Mesenchymal stem cell (in vitro differentiated cells and primary cell): ENCODE measurements around the gene STX2.
"Not testable (repeated sequence)": the region's sequence is repeated elsewhere in the genome, so short reads cannot be mapped to it uniquely, and the experiment has no call there.

Experiments used
- DNase-seq: peaks from one replicate; pipeline ENCODE4 v3.0.0-alpha.2; 2013
- H2AFZ ChIP-seq: one replicate; pipeline ENCODE4 v1.6.1; 2013; ENCODE audit warnings: low read depth, mild to moderate bottlenecking, control low read depth, inconsistent platforms, low read length, moderate library complexity
- H2AK5ac ChIP-seq: 2 replicates; pipeline ENCODE4 v1.6.1; 2013; ENCODE audit warnings: low read length, moderate library complexity, mild to moderate bottlenecking, inconsistent platforms; ENCODE audit not compliant: severe bottlenecking
- H2BK120ac ChIP-seq: one replicate; pipeline ENCODE4 v1.6.1; 2013; ENCODE audit warnings: low read depth, mild to moderate bottlenecking, inconsistent platforms, low read length, moderate library complexity
- H2BK12ac ChIP-seq, 2 experiments: one replicate each; pipeline ENCODE4 v1.6.1; 2013; ENCODE audit warnings: inconsistent platforms in 2 of 2, low read length in 2 of 2, mild to moderate bottlenecking in 2 of 2, moderate library complexity in 2 of 2, control low read depth in 1 of 2
- H2BK15ac ChIP-seq: one replicate; pipeline ENCODE4 v1.6.1; 2013; ENCODE audit warnings: mild to moderate bottlenecking, low read depth, inconsistent platforms; ENCODE audit not compliant: poor library complexity, severe bottlenecking
- H2BK5ac ChIP-seq: 2 replicates; pipeline ENCODE4 v1.6.1; 2013; ENCODE audit warnings: low read depth, mild to moderate bottlenecking, low read length, control low read depth, inconsistent platforms; ENCODE audit not compliant: poor library complexity, severe bottlenecking
- H3K14ac ChIP-seq, 2 experiments: one replicate each; pipeline ENCODE4 v1.6.1; 2013; ENCODE audit warnings: inconsistent platforms in 2 of 2, low read length in 2 of 2, control low read depth in 1 of 2, mild to moderate bottlenecking in 1 of 2, moderate library complexity in 1 of 2
- H3K18ac ChIP-seq, 2 experiments: one replicate each; pipeline ENCODE4 v1.6.1; 2013; ENCODE audit warnings: inconsistent platforms in 2 of 2, low read length in 2 of 2, control low read depth in 1 of 2, low read depth in 1 of 2, mild to moderate bottlenecking in 1 of 2
- H3K23ac ChIP-seq, 2 experiments: one replicate each; pipeline ENCODE4 v1.6.1; 2013; ENCODE audit warnings: inconsistent platforms in 2 of 2, low read length in 2 of 2, mild to moderate bottlenecking in 2 of 2, moderate library complexity in 2 of 2, control low read depth in 1 of 2
- H3K27ac ChIP-seq: 2 replicates; pipeline ENCODE4 v1.5.1; 2013; ENCODE audit warnings: mild to moderate bottlenecking, moderate library complexity, low read length, control low read depth, inconsistent platforms; ENCODE audit not compliant: poor library complexity, severe bottlenecking
- H3K27me3 ChIP-seq, 2 experiments: 2 replicates each; pipeline versions ENCODE4 v1.6.1 to v1.7.0; 2013; ENCODE audit warnings: low read length in 2 of 2, mild to moderate bottlenecking in 2 of 2, moderate library complexity in 2 of 2, control low read depth in 1 of 2, inconsistent platforms in 1 of 2; ENCODE audit not compliant: control insufficient read depth in 1 of 2, insufficient read depth in 1 of 2
- H3K36me3 ChIP-seq, 2 experiments: 2 replicates each; pipeline versions ENCODE4 v1.6.1 to v1.7.0; 2013; ENCODE audit warnings: low read length in 2 of 2, control low read depth in 1 of 2, inconsistent platforms in 1 of 2, low read depth in 1 of 2, mild to moderate bottlenecking in 1 of 2; ENCODE audit not compliant: insufficient read depth in 2 of 2, control insufficient read depth in 1 of 2
- H3K4ac ChIP-seq, 2 experiments: one replicate each; pipeline ENCODE4 v1.6.1; 2013; ENCODE audit warnings: inconsistent platforms in 2 of 2, low read length in 2 of 2, mild to moderate bottlenecking in 2 of 2, moderate library complexity in 2 of 2, control low read depth in 1 of 2, low read depth in 1 of 2
- H3K4me1 ChIP-seq: 2 replicates; pipeline ENCODE4 v1.6.1; 2013; ENCODE audit warnings: low read depth, low read length, control low read depth; ENCODE audit not compliant: control insufficient read depth, insufficient read depth
- H3K4me2 ChIP-seq: 2 replicates; pipeline ENCODE4 v1.6.1; 2013; ENCODE audit warnings: low read length, mild to moderate bottlenecking, inconsistent platforms; ENCODE audit not compliant: poor library complexity, severe bottlenecking
- H3K4me3 ChIP-seq, 2 experiments: 2 replicates each; pipeline versions ENCODE4 v1.5.1 to v1.7.0; 2013; ENCODE audit warnings: low read length in 2 of 2, mild to moderate bottlenecking in 2 of 2, control low read depth in 1 of 2, low read depth in 1 of 2; ENCODE audit not compliant: insufficient read depth in 1 of 2
- H3K79me1 ChIP-seq: replicated peaks from 2 replicates; pipeline ENCODE4 v1.6.1; 2013; ENCODE audit warnings: mild to moderate bottlenecking, control low read depth, low read length, inconsistent platforms; ENCODE audit not compliant: poor library complexity, severe bottlenecking
- H3K9ac ChIP-seq: 2 replicates; pipeline ENCODE4 v1.7.0; 2013; ENCODE audit warnings: mild to moderate bottlenecking, low read length, moderate library complexity
- H3K9me3 ChIP-seq: 2 replicates; pipeline ENCODE4 v1.7.0; 2013; ENCODE audit warnings: mild to moderate bottlenecking, low read length; ENCODE audit not compliant: control insufficient read depth
- H4K8ac ChIP-seq: one replicate; pipeline ENCODE4 v1.6.1; 2013; ENCODE audit warnings: inconsistent platforms, mild to moderate bottlenecking, low read length, moderate library complexity
- H4K91ac ChIP-seq: one replicate; pipeline ENCODE4 v1.6.1; 2013; ENCODE audit warnings: mild to moderate bottlenecking, low read length, inconsistent platforms
- WGBS: methylation state at CpG from one replicate; pipeline ENCODE4 v1.1.7; 2013; ENCODE audit warnings: mixed read lengths; 5-methylcytosine and 5-hydroxymethylcytosine counted together

Gene STX2

DNA sequence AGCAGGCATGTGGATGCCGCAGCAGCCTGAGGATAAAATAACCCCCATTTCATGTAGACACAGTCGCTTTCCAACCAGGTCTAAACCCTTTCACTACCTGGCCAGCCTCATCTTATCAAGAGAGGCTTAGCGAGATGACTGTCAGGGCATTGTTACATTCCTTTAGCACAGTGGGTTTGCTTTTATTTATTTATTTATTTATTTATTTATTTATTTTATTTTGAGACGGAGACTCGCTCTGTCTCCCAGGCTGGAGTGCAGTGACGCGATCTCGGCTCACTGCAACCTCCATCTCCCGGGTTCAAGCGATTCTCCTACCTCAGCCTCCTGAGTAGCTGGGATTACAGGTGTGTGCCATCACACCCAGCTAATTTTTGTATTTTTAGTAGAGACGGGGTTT lies 87.0 kb downstream of the STX2 start:
- not testable (repeated sequence) for H3K9ac ChIP-seq, H3K4me2 ChIP-seq, H2BK120ac ChIP-seq, H3K18ac ChIP-seq, H2BK5ac ChIP-seq, H3K4me1 ChIP-seq, H3K4me3 ChIP-seq, H3K79me1 ChIP-seq, H3K27ac ChIP-seq, H3K4ac ChIP-seq, H2BK15ac ChIP-seq, H3K14ac ChIP-seq, H2AFZ ChIP-seq, H3K9me3 ChIP-seq, H2BK12ac ChIP-seq, DNase-seq, H4K8ac ChIP-seq, H3K23ac ChIP-seq, H4K91ac ChIP-seq, H2AK5ac ChIP-seq, H3K36me3 ChIP-seq
- H3K27me3 ChIP-seq: peaks cover 0 to 29% of the 10 kb centered on the region in 2 experiments
- 90% methylated on average over 11 of the region's 11 CpGs for WGBS

- no peak overlapping the region for H3K9ac ChIP-seq
- H2AFZ ChIP-seq: no peak overlapping the region
- H3K79me1 ChIP-seq: no peaks in the 10 kb centered on the region
- H3K4me2 ChIP-seq: no peak overlapping the region
- H4K8ac ChIP-seq: no peak overlapping the region
- no peak overlapping the region for H3K4ac ChIP-seq
- H2BK15ac ChIP-seq: no peak overlapping the region
- H3K14ac ChIP-seq: no peak overlapping the region
- H2AK5ac ChIP-seq: no peak overlapping the region
- H3K4me1 ChIP-seq: peaks cover 2% of the 10 kb centered on the region
- H2BK12ac ChIP-seq: no peak overlapping the region
- H3K18ac ChIP-seq: no peak overlapping the region
- no peak overlapping the region for H2BK5ac ChIP-seq
- no peak for DNase-seq
- H3K36me3 ChIP-seq: no peaks in the 10 kb centered on the region
- H3K4me3 ChIP-seq: no peak overlapping the region
- no peak overlapping the region for H2BK120ac ChIP-seq
- H3K27me3 ChIP-seq: peaks cover 0 to 41% of the 10 kb centered on the region in 2 experiments
- no peak overlapping the region for H4K91ac ChIP-seq
- no peak overlapping the region for H3K27ac ChIP-seq
- H3K23ac ChIP-seq: no peak overlapping the region
- no peaks in the 10 kb centered on the region for H3K9me3 ChIP-seq
- WGBS: 65% methylated on average over 10 of the region's 10 CpGs
Measured at GRCh38 chr12:130748786-130749185, 90.3 kb downstream of the STX2 start.

GRCh38 chr12:130747867-130748740 lies 90.9 kb downstream of the STX2 start:
- H3K27me3 ChIP-seq: peaks cover 0 to 39% of the 10 kb centered on the region in 2 experiments
- no peak overlapping the region for H4K91ac ChIP-seq
- no peaks in the 10 kb centered on the region for H3K9me3 ChIP-seq
- H4K8ac ChIP-seq: no peak overlapping the region
- no peak overlapping the region for H3K4me2 ChIP-seq
- peaks cover 2% of the 10 kb centered on the region for H3K4me1 ChIP-seq
- H2BK12ac ChIP-seq: no peak overlapping the region
- H2BK5ac ChIP-seq: no peak overlapping the region
- no peak overlapping the region for H2AFZ ChIP-seq
- peak; percentile 42 for DNase-seq
- H3K9ac ChIP-seq: no peak overlapping the region
- H3K23ac ChIP-seq: no peak overlapping the region
- no peak overlapping the region for H3K4me3 ChIP-seq
- no peak overlapping the region for H3K18ac ChIP-seq
- H3K27ac ChIP-seq: no peak overlapping the region
- H3K4ac ChIP-seq: no peak overlapping the region
- H2BK15ac ChIP-seq: no peak overlapping the region
- no peak overlapping the region for H2AK5ac ChIP-seq
- H3K14ac ChIP-seq: no peak overlapping the region
- no peaks in the 10 kb centered on the region for H3K79me1 ChIP-seq
- H2BK120ac ChIP-seq: no peak overlapping the region
- H3K36me3 ChIP-seq: no peaks in the 10 kb centered on the region
- whole genome bisulfite sequencing: 8% methylated on average over 10 of the region's 13 CpGs

GRCh38 chr12:130746546-130746945 lies 92.5 kb downstream of the STX2 start:
- H3K14ac ChIP-seq: no peak overlapping the region
- H2BK5ac ChIP-seq: no peak overlapping the region
- no peak overlapping the region for H2BK12ac ChIP-seq
- H3K27me3 ChIP-seq: peaks cover 0 to 35% of the 10 kb centered on the region in 2 experiments
- H3K4me1 ChIP-seq: peaks cover 2% of the 10 kb centered on the region
- H4K91ac ChIP-seq: no peak overlapping the region
- no peak overlapping the region for H2AK5ac ChIP-seq
- H2AFZ ChIP-seq: no peak overlapping the region
- WGBS: 89% methylated on average over 9 of the region's 9 CpGs
- no peak overlapping the region for H3K4me3 ChIP-seq
- no peak overlapping the region for H3K27ac ChIP-seq
- DNase-seq: no peak
- no peak overlapping the region for H2BK15ac ChIP-seq
- H3K4me2 ChIP-seq: no peak overlapping the region
- no peaks in the 10 kb centered on the region for H3K9me3 ChIP-seq
- H3K23ac ChIP-seq: no peak overlapping the region
- no peaks in the 10 kb centered on the region for H3K79me1 ChIP-seq
- H3K18ac ChIP-seq: no peak overlapping the region
- H2BK120ac ChIP-seq: no peak overlapping the region
- H3K9ac ChIP-seq: no peak overlapping the region
- H3K36me3 ChIP-seq: no peaks in the 10 kb centered on the region
- no peak overlapping the region for H3K4ac ChIP-seq
- no peak overlapping the region for H4K8ac ChIP-seq
